GM19043 (cell line): Measurements from ENCODE around the gene KRTAP5-3.

Source experiments
- ATAC-seq: cut with Tn5 transposase; IDR thresholded peaks from one replicate; pipeline ENCODE4 v1.9.1; 2021; ENCODE audit warnings: low read depth; ENCODE audit not compliant: unreplicated experiment

The KRTAP5-3 gene

GRCh38 chr11:1567052-1567720 is 41.1 kb downstream of the KRTAP5-3 start:
- no peak for ATAC-seq

- no peak for ATAC-seq
Measured at GRCh38 chr11:1566381-1567051, 41.7 kb downstream of the KRTAP5-3 start.

DNA sequence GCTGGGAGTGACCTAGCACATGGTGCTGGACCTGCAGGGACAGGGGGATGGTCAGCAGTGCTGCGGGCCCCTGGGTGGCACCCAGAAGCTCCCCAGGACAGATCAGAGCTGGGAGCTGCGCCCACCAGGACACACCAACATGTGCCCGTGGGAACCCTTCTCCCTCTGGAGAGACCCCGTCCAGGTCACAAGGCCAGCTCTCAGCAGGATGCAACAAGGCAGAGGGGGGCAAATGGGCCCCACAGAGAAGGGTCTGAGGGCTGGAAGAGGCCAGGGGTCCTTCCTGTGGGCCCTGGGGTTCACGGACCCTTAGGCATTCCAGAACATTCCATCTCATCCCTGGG is 42.4 kb downstream of the KRTAP5-3 start:
- ATAC-seq = no peak

DNA sequence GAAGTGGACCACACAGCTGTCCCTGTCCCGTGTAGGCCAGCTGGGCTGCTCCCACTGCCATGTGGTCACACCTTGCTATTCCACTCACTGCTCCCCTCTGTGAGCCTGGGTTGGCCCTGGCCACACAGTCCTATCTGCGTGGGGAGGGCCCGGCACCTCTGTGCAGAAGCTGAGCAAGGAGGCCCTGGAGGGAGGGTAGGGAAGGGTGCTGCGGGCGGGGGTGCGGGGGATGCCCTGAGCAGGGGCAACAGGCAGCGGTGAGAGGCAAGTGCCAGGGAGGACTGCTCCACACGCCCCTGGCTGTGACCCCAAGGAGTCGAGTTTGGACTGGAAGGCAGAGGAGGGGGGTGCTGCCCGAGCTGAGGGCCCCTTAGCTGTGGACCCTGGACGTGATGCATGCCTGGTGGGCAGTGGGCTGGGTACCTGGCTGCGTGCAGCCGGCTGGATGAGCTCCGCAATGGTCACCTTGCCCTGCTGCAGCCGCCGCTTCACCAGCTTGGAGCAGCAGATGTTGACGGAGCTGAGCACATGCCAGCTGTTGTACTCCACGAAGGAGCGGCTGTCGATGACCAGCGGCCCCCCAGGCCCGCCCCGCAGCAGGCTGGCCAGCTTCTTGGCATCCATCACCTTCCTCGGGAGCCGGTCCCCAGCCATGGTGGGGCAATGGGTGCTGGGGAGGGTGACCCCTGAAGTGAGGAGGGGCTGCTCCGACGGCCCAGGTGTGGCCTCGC is 42.9 kb downstream of the KRTAP5-3 start:
- ATAC-seq = no peak

- no peak for ATAC-seq
Measured at GRCh38 chr11:1564535-1565172, 43.6 kb downstream of the KRTAP5-3 start.

- no peak for ATAC-seq
Measured at GRCh38 chr11:1563697-1564534, 44.3 kb downstream of the KRTAP5-3 start.

- no peak for ATAC-seq
Measured at GRCh38 chr11:1563149-1563638, 45.1 kb downstream of the KRTAP5-3 start.

- no peak for ATAC-seq
Measured at GRCh38 chr11:1562469-1563148, 45.7 kb downstream of the KRTAP5-3 start.

- no peak for ATAC-seq
Measured at GRCh38 chr11:1561955-1562354, 46.3 kb downstream of the KRTAP5-3 start.

GRCh38 chr11:1561266-1561665 is 47.0 kb downstream of the KRTAP5-3 start:
- ATAC-seq = no peak

- no peak for ATAC-seq
Measured at GRCh38 chr11:1560649-1561251, 47.5 kb downstream of the KRTAP5-3 start.

- ATAC-seq = no peak
Measured at GRCh38 chr11:1560002-1560648, 48.1 kb downstream of the KRTAP5-3 start.

DNA sequence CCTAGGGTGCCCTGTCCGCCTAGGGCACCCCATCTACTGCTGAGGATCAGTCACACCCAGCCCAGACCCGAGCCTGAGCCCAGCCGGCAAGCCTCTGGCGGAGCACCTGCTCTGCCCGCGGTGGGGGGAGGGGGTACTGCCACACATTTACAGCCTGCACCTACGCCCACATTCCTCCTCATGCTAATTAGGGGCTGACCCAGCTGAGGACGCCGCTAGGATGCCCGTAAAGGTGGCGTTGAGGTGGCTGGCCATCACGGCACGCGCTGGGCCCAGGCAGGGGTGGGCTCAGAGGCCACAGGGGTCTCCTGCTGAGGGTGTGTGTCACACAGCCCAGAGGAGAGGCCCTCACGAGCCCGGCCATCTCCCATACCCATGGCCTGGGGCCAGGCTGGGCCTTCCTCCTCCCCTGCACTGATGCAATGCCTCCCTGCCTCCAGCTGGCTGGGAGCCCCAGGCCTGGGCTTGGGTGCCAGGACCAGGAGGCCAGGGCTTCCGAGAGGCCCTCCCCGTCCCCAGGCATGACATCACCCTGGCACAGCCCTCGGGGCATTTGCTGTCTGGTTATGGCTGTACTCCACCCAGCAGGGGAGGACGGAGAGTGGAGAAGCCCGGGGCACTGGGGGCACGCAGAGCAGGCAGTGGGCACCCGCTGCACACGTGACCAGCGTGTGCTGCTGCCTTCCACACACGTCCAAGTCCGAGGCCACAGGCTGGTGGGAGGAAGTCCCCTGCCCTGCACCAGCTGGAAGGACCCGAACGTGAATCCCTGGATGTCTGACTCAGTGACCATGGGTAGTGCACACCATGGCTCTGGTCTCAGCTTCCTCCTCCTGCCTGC is 48.9 kb downstream of the KRTAP5-3 start:
- no peak for ATAC-seq

DNA sequence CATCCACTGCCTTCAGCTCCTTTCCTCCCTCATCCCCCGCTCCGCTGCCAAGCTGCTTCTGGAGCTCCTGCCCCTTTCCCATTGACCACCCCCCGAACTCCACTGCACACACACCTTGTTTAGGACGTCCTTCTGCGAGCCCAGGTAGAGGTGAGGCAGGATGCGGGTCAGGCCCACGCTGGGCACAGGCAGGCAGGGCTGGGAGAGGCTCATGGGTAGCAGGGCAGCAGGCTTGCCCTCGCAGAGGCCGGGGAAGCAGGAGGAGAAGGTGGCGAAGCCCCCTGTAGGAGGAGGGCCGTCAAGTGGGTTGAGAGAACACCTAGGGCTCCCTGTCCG is 49.5 kb downstream of the KRTAP5-3 start:
- no peak for ATAC-seq

DNA sequence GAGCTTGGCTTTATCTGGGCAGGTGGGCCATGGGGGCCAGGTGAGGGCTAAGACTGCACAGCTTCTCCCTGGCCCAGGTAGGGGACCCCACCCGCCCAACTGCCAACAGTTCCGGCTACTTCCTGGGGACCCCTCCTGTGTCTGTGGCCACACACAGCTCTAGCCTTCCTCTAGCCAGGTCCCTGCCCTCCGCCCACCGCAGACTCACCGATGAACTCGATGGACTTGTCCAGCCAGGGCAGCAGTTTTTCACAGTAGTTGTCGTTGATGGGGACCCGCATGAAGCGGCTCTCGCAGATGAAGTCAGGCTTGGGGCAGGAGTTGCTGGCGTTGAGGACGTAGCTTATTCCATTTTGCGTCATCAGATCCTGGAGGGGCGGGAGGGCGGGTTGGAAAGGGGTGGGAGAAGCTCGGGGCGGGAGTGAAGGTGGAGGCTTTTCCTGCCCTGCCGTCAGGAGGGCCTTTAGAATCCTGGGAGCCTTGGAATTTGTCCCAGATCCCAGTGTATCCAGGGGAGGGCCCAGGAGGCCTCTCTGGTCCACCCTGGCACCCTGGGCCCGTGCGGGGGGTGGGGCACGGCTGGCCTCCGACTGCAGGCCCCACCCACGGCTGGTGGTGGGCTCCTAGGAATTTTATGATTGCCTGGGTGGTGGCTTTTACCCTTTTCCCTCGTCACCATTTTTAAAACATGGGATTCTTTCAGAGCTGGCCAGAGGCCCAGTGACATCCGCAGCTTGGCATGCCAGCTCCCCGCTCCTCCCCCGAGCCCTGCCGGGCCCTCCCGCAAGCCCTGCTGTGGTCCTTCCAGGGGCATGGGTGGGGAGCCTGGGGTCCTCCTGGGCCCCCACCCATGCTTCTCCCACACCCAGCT is 50.1 kb downstream of the KRTAP5-3 start:
- ATAC-seq = no peak
